Stomach (tissue), 4 donors: ENCODE results near the gene BCL2L12.

Experiments
- POLR2A ChIP-seq, 4 donors: fragments of 450-650 bp; IDR thresholded peaks; one replicate each; pipeline ENCODE4 v1.6.1; 2016; ENCODE audit warnings: antibody characterized with exemption in 4 of 4, control low read depth in 2 of 4, mild to moderate bottlenecking in 1 of 4, moderate library complexity in 1 of 4
- POLR2AphosphoS5 ChIP-seq, 3 donors: sonication (generic); formaldehyde crosslinking; IDR thresholded peaks; one replicate each; pipeline ENCODE4 v1.6.1; 2016; ENCODE audit warnings: antibody characterized with exemption in 3 of 3
- TF ChIP-seq, protein P1 (sequence below), 7 experiments: fragments of 450-650 bp in 4 of 7; fragments of 200-600 bp in 3 of 7; sonication (generic) in 3 of 7; IDR thresholded peaks; one replicate each; pipeline ENCODE4 v1.5.1; 2016 to 2019; ENCODE audit warnings: antibody characterized with exemption in 7 of 7, control low read depth in 2 of 7, mild to moderate bottlenecking in 1 of 7

DNA sequence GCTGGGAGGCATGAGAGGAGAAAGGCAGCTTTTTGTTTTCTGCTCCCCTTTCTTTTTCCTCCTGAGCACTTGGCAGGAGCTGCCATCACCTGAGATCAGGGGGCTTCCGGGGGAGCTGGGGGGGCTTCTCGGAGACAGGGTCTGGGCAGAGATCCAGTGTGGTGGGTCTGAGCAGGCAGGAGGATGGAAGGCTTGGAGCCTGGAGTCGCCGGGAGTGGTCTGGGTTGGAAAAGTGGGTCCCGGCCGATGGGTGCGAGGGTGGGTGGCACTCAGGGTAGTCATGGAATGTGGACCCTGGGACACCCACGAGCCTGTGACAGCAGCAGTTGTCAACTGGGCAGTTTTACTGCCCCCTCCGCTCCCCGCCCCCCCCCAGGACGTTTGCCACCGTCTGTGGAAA lies 21.4 kb downstream of the BCL2L12 start:
- TF ChIP-seq POLR2AphosphoS5 (IDR thresholded peaks at IDR 0.05) (no peak), POLR2A (IDR thresholded peaks at IDR 0.05) (no peak)
- TF ChIP-seq, protein P1, sequence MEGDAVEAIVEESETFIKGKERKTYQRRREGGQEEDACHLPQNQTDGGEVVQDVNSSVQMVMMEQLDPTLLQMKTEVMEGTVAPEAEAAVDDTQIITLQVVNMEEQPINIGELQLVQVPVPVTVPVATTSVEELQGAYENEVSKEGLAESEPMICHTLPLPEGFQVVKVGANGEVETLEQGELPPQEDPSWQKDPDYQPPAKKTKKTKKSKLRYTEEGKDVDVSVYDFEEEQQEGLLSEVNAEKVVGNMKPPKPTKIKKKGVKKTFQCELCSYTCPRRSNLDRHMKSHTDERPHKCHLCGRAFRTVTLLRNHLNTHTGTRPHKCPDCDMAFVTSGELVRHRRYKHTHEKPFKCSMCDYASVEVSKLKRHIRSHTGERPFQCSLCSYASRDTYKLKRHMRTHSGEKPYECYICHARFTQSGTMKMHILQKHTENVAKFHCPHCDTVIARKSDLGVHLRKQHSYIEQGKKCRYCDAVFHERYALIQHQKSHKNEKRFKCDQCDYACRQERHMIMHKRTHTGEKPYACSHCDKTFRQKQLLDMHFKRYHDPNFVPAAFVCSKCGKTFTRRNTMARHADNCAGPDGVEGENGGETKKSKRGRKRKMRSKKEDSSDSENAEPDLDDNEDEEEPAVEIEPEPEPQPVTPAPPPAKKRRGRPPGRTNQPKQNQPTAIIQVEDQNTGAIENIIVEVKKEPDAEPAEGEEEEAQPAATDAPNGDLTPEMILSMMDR (IDR thresholded peaks at IDR 0.05) = no peak
